ENCODE data around the gene ANXA6.
A peak's percentile ranks its signal among the peaks of the same experiment; 100 is the strongest.

The ANXA6 gene

DNA sequence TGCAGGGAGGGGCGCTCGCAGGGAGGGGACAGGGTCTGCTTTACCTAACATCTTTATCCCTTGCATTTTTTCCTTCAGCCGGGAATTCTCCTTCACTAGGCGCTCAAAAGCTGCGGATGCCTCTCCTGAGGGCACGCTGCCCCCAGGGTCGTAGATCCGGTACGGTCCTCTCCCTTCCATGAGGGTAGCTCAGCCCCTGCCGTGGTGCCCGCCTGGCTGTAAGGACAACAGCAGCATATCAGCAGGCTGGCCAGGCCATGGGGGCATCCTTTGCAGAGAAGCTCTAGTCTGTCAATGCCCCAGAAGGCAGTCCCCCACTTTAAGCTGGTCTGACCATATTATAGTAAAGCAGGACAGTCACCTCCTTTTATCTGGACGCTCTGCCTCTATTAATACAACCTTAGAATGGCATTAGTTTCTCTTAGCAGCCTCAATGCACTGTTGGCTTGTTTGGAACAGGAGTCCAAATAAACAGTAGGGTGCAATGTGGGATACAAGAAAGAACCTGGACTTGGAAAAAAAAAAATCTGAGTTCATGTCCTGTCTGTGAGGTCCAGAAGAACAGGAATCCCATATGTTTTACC is 92.6 kb downstream of the ANXA6 start:
- no peak for ATAC-seq
- TF ChIP-seq ZNF70 (CRISPR knock-in tag; IDR thresholded peaks at IDR 0.05) (peak; percentile 99), ARNTL (CRISPR knock-in tag; IDR thresholded peaks at IDR 0.05; ENCODE audit: borderline replicate concordance, low read depth) (no peak)

DNA sequence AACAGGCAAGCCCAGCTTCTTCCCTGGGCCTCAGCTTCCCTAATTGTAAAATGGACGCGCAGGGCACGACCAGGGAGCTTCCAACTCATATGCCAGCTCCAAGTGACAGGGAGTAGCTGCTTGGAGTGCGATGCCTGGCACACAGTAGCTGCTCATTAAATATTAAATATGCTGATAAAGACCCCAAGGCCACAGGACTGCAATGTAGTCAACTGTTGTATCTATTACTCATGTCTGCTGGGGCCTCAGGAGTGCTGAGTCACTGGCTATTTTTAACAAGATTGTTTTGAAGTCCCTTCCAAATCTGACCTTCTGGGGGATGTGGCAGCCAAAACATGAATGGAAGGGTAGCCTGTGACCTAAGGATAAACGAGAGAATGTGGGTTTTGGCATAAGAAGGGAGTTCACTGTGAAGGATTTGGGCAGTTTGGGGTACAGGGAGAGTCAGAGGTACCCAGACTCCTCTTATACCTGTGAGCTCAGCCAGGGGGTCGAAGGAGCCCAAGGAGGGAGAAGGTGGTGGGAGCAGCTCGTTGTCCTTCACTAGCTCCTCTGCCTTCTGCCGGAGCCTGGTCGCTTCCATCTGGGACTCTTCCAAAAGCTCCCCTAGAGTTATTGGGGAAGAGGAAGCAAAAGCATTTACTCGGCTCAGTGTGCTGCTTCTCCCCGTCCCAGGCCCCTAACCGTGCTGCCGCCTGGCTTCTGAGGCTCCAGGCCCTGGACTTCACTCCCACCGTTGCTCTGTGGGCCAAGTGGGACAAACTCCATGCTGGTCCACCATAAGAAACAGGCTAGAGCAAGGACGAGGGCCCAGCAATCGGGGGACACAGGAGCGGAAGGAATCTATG is 94.2 kb downstream of the ANXA6 start:
- TF ChIP-seq, protein P1, sequence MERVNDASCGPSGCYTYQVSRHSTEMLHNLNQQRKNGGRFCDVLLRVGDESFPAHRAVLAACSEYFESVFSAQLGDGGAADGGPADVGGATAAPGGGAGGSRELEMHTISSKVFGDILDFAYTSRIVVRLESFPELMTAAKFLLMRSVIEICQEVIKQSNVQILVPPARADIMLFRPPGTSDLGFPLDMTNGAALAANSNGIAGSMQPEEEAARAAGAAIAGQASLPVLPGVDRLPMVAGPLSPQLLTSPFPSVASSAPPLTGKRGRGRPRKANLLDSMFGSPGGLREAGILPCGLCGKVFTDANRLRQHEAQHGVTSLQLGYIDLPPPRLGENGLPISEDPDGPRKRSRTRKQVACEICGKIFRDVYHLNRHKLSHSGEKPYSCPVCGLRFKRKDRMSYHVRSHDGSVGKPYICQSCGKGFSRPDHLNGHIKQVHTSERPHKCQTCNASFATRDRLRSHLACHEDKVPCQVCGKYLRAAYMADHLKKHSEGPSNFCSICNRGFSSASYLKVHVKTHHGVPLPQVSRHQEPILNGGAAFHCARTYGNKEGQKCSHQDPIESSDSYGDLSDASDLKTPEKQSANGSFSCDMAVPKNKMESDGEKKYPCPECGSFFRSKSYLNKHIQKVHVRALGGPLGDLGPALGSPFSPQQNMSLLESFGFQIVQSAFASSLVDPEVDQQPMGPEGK (CRISPR knock-in tag; IDR thresholded peaks at IDR 0.05; ENCODE audit: borderline replicate concordance), result no peak
- TF ChIP-seq TOX (CRISPR knock-in tag; IDR thresholded peaks at IDR 0.05; ENCODE audit: borderline replicate concordance), result no peak
- TF ChIP-seq TCF4 (CRISPR knock-in tag; IDR thresholded peaks at IDR 0.05; ENCODE audit: borderline replicate concordance), result no peak
- no peak for TF ChIP-seq ZNF70 (CRISPR knock-in tag; IDR thresholded peaks at IDR 0.05)
- TF ChIP-seq SNAI2 (CRISPR knock-in tag; IDR thresholded peaks at IDR 0.05), result no peak
- ATAC-seq, result peak; percentile 71

DNA sequence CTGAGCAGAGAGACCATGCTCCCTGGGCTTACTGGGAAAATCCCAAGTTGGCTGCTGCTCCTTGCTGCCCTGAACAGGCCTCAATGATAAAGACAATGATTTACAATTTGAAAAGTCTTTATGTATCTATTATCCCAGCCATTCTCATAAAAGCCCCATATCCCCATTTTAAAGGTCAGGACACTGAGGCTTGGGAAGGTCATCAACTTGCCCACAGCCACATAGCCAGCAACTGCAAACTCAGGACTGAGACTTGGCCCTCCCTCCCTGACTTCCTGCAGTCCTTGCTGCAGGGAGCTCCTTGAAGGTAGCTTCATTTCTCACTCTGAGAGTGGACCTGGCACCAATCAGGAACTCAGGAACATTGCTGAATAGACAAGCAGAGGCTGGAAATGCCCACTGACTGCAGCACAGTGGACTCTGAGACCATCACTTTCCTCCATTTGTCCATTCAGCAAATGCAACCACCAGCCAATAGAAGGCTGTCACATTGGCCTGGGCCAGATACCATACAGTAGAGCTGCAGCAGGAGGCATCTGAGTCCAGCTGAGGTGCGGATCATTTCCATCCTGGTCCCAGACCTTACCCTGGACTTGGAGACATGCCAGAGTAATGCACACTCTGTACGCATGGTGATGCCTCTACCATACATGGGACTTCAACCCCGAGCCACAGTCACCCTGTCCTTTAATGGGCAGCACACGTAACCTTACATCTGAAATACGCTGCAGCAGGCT is 95.0 kb downstream of the ANXA6 start:
- TF ChIP-seq BACH2 (CRISPR knock-in tag; IDR thresholded peaks at IDR 0.05; ENCODE audit: borderline replicate concordance) (no peak), CSDC2 (CRISPR knock-in tag; IDR thresholded peaks at IDR 0.05) (no peak), ZNF8 (CRISPR knock-in tag; IDR thresholded peaks at IDR 0.05) (no peak), ZNF70 (CRISPR knock-in tag; IDR thresholded peaks at IDR 0.05) (no peak), SNAI2 (CRISPR knock-in tag; IDR thresholded peaks at IDR 0.05) (no peak), ZFP3 (CRISPR knock-in tag; IDR thresholded peaks at IDR 0.05) (no peak), ZC3H10 (CRISPR knock-in tag; IDR thresholded peaks at IDR 0.05) (no peak), RARB (CRISPR knock-in tag; IDR thresholded peaks at IDR 0.05) (no peak), ZFP30 (CRISPR knock-in tag; IDR thresholded peaks at IDR 0.05) (no peak)
- TF ChIP-seq, protein P2, sequence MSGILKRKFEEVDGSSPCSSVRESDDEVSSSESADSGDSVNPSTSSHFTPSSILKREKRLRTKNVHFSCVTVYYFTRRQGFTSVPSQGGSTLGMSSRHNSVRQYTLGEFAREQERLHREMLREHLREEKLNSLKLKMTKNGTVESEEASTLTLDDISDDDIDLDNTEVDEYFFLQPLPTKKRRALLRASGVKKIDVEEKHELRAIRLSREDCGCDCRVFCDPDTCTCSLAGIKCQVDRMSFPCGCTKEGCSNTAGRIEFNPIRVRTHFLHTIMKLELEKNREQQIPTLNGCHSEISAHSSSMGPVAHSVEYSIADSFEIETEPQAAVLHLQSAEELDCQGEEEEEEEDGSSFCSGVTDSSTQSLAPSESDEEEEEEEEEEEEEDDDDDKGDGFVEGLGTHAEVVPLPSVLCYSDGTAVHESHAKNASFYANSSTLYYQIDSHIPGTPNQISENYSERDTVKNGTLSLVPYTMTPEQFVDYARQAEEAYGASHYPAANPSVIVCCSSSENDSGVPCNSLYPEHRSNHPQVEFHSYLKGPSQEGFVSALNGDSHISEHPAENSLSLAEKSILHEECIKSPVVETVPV (CRISPR knock-in tag; IDR thresholded peaks at IDR 0.05), result no peak
- TF ChIP-seq, protein P1 (CRISPR knock-in tag; IDR thresholded peaks at IDR 0.05; ENCODE audit: borderline replicate concordance), result no peak
- TF ChIP-seq, protein P3, sequence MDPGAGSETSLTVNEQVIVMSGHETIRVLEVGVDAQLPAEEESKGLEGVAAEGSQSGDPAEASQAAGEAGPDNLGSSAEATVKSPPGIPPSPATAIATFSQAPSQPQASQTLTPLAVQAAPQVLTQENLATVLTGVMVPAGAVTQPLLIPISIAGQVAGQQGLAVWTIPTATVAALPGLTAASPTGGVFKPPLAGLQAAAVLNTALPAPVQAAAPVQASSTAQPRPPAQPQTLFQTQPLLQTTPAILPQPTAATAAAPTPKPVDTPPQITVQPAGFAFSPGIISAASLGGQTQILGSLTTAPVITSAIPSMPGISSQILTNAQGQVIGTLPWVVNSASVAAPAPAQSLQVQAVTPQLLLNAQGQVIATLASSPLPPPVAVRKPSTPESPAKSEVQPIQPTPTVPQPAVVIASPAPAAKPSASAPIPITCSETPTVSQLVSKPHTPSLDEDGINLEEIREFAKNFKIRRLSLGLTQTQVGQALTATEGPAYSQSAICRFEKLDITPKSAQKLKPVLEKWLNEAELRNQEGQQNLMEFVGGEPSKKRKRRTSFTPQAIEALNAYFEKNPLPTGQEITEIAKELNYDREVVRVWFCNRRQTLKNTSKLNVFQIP (CRISPR knock-in tag; IDR thresholded peaks at IDR 0.05; ENCODE audit: borderline replicate concordance, low read depth), result no peak

DNA sequence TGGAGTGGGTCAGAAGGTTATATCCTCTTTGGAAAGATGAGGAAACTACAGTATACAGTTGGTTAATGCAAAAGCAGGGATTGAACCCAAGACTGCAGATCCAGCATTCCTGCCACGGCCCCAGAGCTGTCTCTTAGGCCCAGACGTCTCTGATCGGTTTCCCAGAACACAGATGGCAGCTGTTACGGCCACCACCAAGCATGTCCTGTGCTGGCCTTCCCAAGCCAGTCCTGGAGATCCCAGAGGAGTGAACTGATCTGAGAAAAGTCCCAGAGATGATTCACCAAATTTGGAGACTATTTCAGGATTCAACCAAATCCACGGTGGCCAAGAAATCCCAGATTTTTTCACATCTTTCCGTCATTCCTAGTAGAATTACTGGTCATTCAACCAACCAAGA is 96.8 kb downstream of the ANXA6 start:
- ATAC-seq, result no peak
- TF ChIP-seq ISL1 (CRISPR knock-in tag; IDR thresholded peaks at IDR 0.05), result no peak
- no peak for TF ChIP-seq BACH2 (CRISPR knock-in tag; IDR thresholded peaks at IDR 0.05; ENCODE audit: borderline replicate concordance)
- no peak for TF ChIP-seq OSR1 (CRISPR knock-in tag; IDR thresholded peaks at IDR 0.05)
- no peak for TF ChIP-seq ZNF565 (CRISPR knock-in tag; conservative IDR thresholded peaks at IDR 0.05; ENCODE audit: low read depth)
- TF ChIP-seq, protein P2 (CRISPR knock-in tag; IDR thresholded peaks at IDR 0.05), result no peak
- no peak for TF ChIP-seq GLIS3 (CRISPR knock-in tag; IDR thresholded peaks at IDR 0.05)
- TF ChIP-seq ESRRG (CRISPR knock-in tag; IDR thresholded peaks at IDR 0.05), result no peak
- TF ChIP-seq TOX (CRISPR knock-in tag; IDR thresholded peaks at IDR 0.05; ENCODE audit: borderline replicate concordance), result no peak
- TF ChIP-seq ZFP30 (CRISPR knock-in tag; IDR thresholded peaks at IDR 0.05), result no peak
- TF ChIP-seq CSDC2 (CRISPR knock-in tag; IDR thresholded peaks at IDR 0.05), result no peak
- no peak for TF ChIP-seq TCF4 (CRISPR knock-in tag; IDR thresholded peaks at IDR 0.05; ENCODE audit: borderline replicate concordance)
- TF ChIP-seq, protein P3 (CRISPR knock-in tag; IDR thresholded peaks at IDR 0.05; ENCODE audit: borderline replicate concordance, low read depth), result no peak
- no peak for TF ChIP-seq PPARA (CRISPR knock-in tag; IDR thresholded peaks at IDR 0.05; ENCODE audit: borderline replicate concordance)
- no peak for TF ChIP-seq RARB (CRISPR knock-in tag; IDR thresholded peaks at IDR 0.05)

More for the DNA sequence above, 95.0 kb downstream of the ANXA6 start:
- no peak for ATAC-seq

All from SK-N-SH treated with all-trans-retinoic acid at 6 μM for 48 hours (cell line).